Measurements from ENCODE around the gene STAC2.

STAC2 gene

GRCh38 chr17:39191750-39192510 is 33.8 kb downstream of the STAC2 start:
- H3K4me3 ChIP-seq (ENCODE audit: low read length): no peak overlapping the region
- H3K9ac ChIP-seq (ENCODE audit: low read length): no peak overlapping the region
- no peaks in the 10 kb centered on the region for H3K9me3 ChIP-seq (ENCODE audit: control insufficient read depth, low read length)
- peaks cover 23% of the 10 kb centered on the region for H3K4me1 ChIP-seq (ENCODE audit: control insufficient read depth, insufficient read depth, low read length)
- H3K27me3 ChIP-seq (ENCODE audit: control insufficient read depth, insufficient read depth, low read length): no peaks in the 10 kb centered on the region
- H3K36me3 ChIP-seq (ENCODE audit: control insufficient read depth, insufficient read depth, low read length): no peaks in the 10 kb centered on the region

DNA sequence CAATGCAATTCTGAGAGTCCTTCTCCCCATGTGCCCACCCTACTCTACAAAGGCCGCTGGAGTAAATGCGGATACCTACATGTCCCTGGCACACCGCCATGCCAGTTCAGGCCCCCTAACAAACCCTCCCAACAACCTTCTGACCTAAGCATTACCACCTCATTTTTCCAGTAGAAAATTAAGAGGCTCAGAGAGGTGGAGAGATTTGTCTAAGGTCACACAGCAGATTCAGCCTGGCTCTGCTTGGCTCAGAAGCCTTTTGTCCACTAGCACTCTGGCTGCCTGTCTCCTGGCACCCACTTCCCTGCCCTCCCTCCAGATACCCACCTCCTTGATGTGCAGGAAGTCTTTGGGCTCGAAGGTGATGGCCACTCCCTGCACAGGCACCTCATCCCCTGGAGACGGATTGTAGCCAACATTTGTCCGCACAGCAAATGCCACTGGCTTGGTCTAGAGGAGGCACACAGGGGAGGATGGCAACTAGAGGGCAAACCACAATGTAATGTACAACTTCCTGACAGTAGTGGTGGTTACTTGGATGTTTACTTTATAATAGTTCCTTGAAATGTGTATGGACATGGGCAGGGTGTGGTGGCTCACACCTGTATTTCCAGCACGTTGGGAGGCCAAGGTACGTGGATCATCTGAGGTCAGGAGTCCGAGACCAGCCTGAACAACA is 38.5 kb downstream of the STAC2 start:
- Histone ChIP-seq H3K9ac (ENCODE audit: low read length) (no peak overlapping the region), H3K27me3 (ENCODE audit: control insufficient read depth, insufficient read depth, low read length) (no peaks in the 10 kb centered on the region), H3K36me3 (ENCODE audit: control insufficient read depth, insufficient read depth, low read length) (no peaks in the 10 kb centered on the region), H3K4me1 (ENCODE audit: control insufficient read depth, insufficient read depth, low read length) (peaks cover 14% of the 10 kb centered on the region), H3K4me3 (ENCODE audit: low read length) (no peak overlapping the region), H3K9me3 (ENCODE audit: control insufficient read depth, low read length) (no peaks in the 10 kb centered on the region)

DNA sequence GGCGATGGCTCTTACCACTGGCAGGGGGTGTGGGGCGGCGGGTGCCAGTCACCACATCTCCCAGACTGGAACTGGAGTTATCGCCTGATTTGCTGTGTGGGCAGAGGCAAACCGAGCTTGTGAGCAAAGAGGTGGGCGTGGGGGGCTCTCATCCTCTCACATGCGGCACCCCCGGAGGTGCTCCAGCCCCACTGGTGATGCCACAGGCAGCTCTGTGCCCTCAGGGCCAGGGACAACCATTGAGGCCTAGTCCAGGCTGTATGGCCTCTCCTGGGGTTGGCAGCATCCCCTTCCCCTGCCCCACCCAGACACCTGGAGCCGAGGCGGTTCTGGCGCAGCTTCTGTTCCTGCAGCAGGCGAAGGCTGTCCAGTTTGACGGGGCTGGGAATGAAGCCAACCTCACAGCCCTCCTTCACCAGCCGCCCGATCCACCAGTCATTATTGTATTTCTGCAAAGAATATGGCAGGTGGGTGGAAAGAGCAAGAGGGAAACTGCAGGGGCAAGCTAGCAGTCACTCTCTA is 39.2 kb downstream of the STAC2 start:
- H3K9ac ChIP-seq (ENCODE audit: low read length): no peak overlapping the region
- no peaks in the 10 kb centered on the region for H3K36me3 ChIP-seq (ENCODE audit: control insufficient read depth, insufficient read depth, low read length)
- peaks cover 14% of the 10 kb centered on the region for H3K4me1 ChIP-seq (ENCODE audit: control insufficient read depth, insufficient read depth, low read length)
- no peak overlapping the region for H3K4me3 ChIP-seq (ENCODE audit: low read length)
- H3K9me3 ChIP-seq (ENCODE audit: control insufficient read depth, low read length): no peaks in the 10 kb centered on the region
- H3K27me3 ChIP-seq (ENCODE audit: control insufficient read depth, insufficient read depth, low read length): no peaks in the 10 kb centered on the region

DNA sequence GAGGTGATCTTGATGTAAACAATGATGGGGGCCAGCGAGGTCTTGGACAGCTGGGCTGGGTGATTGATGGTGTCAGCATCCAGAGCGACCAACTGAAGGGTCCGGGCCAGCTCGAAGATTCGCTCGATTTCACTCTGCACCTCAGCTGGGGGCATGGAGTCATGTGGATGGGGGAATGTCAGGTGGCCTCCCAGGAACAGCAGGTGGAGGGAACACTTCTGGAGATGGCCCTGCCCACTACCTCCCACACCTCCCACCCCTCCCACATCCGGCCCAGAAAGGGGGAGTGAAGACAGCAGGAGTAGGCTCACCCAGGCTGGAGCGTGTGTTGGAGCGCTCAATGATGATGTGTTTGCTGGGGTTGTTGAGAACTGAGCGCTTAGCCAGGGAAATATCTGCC is 42.0 kb downstream of the STAC2 start:
- H3K36me3 ChIP-seq (ENCODE audit: control insufficient read depth, insufficient read depth, low read length): no peaks in the 10 kb centered on the region

GRCh38 chr17:39183045-39183444 is 42.7 kb downstream of the STAC2 start:
- Histone ChIP-seq H3K36me3 (ENCODE audit: control insufficient read depth, insufficient read depth, low read length) (no peaks in the 10 kb centered on the region), H3K4me3 (ENCODE audit: low read length) (no peak overlapping the region), H3K9me3 (ENCODE audit: control insufficient read depth, low read length) (no peaks in the 10 kb centered on the region), H3K9ac (ENCODE audit: low read length) (no peak overlapping the region), H3K4me1 (ENCODE audit: control insufficient read depth, insufficient read depth, low read length) (peaks cover 20% of the 10 kb centered on the region), H3K27me3 (ENCODE audit: control insufficient read depth, insufficient read depth, low read length) (no peaks in the 10 kb centered on the region)

More for the DNA sequence above, 42.0 kb downstream of the STAC2 start:
- H3K9me3 ChIP-seq (ENCODE audit: control insufficient read depth, low read length): no peaks in the 10 kb centered on the region
- no peak overlapping the region for H3K4me3 ChIP-seq (ENCODE audit: low read length)
- peaks cover 15% of the 10 kb centered on the region for H3K4me1 ChIP-seq (ENCODE audit: control insufficient read depth, insufficient read depth, low read length)
- H3K9ac ChIP-seq (ENCODE audit: low read length): no peak overlapping the region
- H3K27me3 ChIP-seq (ENCODE audit: control insufficient read depth, insufficient read depth, low read length): no peaks in the 10 kb centered on the region

DNA sequence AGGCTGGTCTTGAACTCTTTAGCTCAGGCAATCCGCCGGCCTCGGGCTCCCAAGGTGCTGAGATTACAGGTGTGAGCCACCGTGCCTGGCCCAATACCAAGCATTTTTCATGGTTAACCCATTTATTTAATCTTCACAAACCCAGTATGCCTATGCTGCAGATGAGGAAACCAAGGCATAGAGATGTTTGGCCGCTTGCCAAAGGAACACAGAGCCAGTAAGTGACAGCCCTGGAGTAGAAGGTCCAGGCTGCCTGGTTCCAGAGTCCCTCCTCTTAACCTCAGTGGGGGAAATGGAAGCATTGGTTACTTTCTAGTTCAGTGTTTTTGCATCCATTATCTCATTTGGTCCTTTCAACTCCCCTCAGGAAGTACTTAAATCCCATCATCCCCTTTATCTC is 44.4 kb downstream of the STAC2 start:
- H3K9ac ChIP-seq (ENCODE audit: low read length): no peak overlapping the region
- no peaks in the 10 kb centered on the region for H3K27me3 ChIP-seq (ENCODE audit: control insufficient read depth, insufficient read depth, low read length)
- H3K4me1 ChIP-seq (ENCODE audit: control insufficient read depth, insufficient read depth, low read length): peaks cover 14% of the 10 kb centered on the region
- no peaks in the 10 kb centered on the region for H3K36me3 ChIP-seq (ENCODE audit: control insufficient read depth, insufficient read depth, low read length)
- no peak overlapping the region for H3K4me3 ChIP-seq (ENCODE audit: low read length)
- no peaks in the 10 kb centered on the region for H3K9me3 ChIP-seq (ENCODE audit: control insufficient read depth, low read length)

- H3K27me3 ChIP-seq (ENCODE audit: control insufficient read depth, insufficient read depth, low read length): no peaks in the 10 kb centered on the region
- H3K9ac ChIP-seq (ENCODE audit: low read length): no peak overlapping the region
- H3K9me3 ChIP-seq (ENCODE audit: control insufficient read depth, low read length): no peaks in the 10 kb centered on the region
- peaks cover 14% of the 10 kb centered on the region for H3K4me1 ChIP-seq (ENCODE audit: control insufficient read depth, insufficient read depth, low read length)
- H3K36me3 ChIP-seq (ENCODE audit: control insufficient read depth, insufficient read depth, low read length): no peaks in the 10 kb centered on the region
- H3K4me3 ChIP-seq (ENCODE audit: low read length): no peak overlapping the region
Measured at GRCh38 chr17:39178536-39178935, 47.2 kb downstream of the STAC2 start.

DNA sequence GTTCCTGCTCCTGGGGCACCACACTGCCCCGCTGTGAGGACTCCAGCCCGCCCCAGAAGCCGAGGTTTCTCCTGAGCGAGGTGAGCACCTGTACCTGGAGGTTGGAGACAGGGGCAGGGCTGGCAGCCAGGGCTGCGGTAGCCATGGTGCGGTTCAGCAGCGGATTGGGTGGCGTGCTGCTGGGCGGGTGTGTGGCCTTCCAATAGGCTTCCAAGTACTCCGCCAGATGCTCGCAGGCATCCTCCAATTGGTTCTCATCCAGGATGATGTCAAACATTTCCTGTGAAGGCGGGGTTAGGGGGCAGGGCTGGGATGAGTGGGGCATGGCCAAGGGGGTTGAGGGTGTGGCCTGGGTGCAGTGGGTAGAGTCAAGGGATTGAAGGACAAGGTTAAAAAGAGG is 48.5 kb downstream of the STAC2 start:
- no peaks in the 10 kb centered on the region for H3K27me3 ChIP-seq (ENCODE audit: control insufficient read depth, insufficient read depth, low read length)
- H3K4me3 ChIP-seq (ENCODE audit: low read length): no peak overlapping the region
- H3K9ac ChIP-seq (ENCODE audit: low read length): no peak overlapping the region
- peaks cover 14% of the 10 kb centered on the region for H3K4me1 ChIP-seq (ENCODE audit: control insufficient read depth, insufficient read depth, low read length)
- no peaks in the 10 kb centered on the region for H3K9me3 ChIP-seq (ENCODE audit: control insufficient read depth, low read length)
- no peaks in the 10 kb centered on the region for H3K36me3 ChIP-seq (ENCODE audit: control insufficient read depth, insufficient read depth, low read length)

GRCh38 chr17:39175695-39176093 is 50.1 kb downstream of the STAC2 start:
- Histone ChIP-seq H3K36me3 (ENCODE audit: control insufficient read depth, insufficient read depth, low read length) (no peaks in the 10 kb centered on the region), H3K4me1 (ENCODE audit: control insufficient read depth, insufficient read depth, low read length) (peaks cover 14% of the 10 kb centered on the region)

DNA sequence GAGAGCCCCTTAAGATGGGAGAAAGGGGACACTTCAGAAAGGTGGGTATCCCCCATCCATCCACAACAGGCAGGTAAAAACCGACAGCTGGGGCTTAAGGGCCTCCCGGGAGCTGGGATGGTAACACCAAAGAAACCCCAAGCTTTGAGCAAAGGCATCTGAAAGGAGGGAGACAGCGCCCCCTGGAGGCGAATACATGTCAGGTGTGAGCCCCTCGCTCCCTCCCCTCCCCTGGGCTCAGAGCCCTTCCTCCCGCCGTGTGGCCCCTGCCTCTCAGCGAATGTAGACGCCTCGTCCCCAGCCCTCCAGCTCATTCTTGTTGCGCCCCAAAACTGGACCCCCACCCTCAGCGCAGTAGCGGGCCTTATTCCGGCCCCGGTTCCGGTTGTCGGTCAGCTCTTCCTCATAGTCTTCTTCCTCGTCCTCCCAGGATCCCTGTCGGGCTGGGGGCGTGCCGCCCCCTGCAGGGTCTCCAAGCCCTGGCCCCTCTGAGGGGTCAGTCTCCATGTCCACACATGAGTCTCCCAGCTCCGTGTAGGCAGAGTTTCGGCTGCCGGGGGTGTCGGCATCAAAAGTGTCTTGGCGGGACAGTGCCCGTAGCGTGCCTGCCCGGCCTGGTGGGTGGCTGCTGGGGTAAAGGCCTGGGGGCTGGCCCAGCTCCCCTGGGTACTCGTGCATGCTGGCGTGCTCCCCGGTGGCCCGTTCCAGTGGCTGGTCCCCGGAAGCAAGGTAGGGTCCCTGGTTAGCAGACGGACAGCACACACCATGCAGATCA is 50.6 kb downstream of the STAC2 start:
- peaks cover 14% of the 10 kb centered on the region for H3K4me1 ChIP-seq (ENCODE audit: control insufficient read depth, insufficient read depth, low read length)
- H3K9me3 ChIP-seq (ENCODE audit: control insufficient read depth, low read length): no peaks in the 10 kb centered on the region
- no peaks in the 10 kb centered on the region for H3K27me3 ChIP-seq (ENCODE audit: control insufficient read depth, insufficient read depth, low read length)
- H3K9ac ChIP-seq (ENCODE audit: low read length): no peak overlapping the region
- no peaks in the 10 kb centered on the region for H3K36me3 ChIP-seq (ENCODE audit: control insufficient read depth, insufficient read depth, low read length)
- H3K4me3 ChIP-seq (ENCODE audit: low read length): no peak overlapping the region

More at GRCh38 chr17:39175695-39176093, 50.1 kb downstream of the STAC2 start:
- H3K9ac ChIP-seq (ENCODE audit: low read length): no peak overlapping the region
- H3K9me3 ChIP-seq (ENCODE audit: control insufficient read depth, low read length): no peaks in the 10 kb centered on the region
- H3K27me3 ChIP-seq (ENCODE audit: control insufficient read depth, insufficient read depth, low read length): no peaks in the 10 kb centered on the region
- no peak overlapping the region for H3K4me3 ChIP-seq (ENCODE audit: low read length)

- Histone ChIP-seq H3K9me3 (ENCODE audit: control insufficient read depth, low read length) (no peaks in the 10 kb centered on the region), H3K4me3 (ENCODE audit: low read length) (no peak overlapping the region), H3K9ac (ENCODE audit: low read length) (no peak overlapping the region), H3K36me3 (ENCODE audit: control insufficient read depth, insufficient read depth, low read length) (no peaks in the 10 kb centered on the region), H3K27me3 (ENCODE audit: control insufficient read depth, insufficient read depth, low read length) (no peaks in the 10 kb centered on the region), H3K4me1 (ENCODE audit: control insufficient read depth, insufficient read depth, low read length) (peaks cover 12% of the 10 kb centered on the region)
Measured at GRCh38 chr17:39173526-39174274, 52.0 kb downstream of the STAC2 start.

Data from mucosa of stomach (tissue), 1 donor.